ENCODE measurements around the gene PSIP1. TPM values are rescaled to one million over a fixed set of nuclear protein-coding genes. Genes with fewer than 3 reads are reported as not detected.
A peak's percentile ranks its signal among the peaks of the same experiment; 100 is the strongest.

PSIP1 gene
- total RNA-seq, 2 donors from 2014 or later: 226 to 257 TPM

GRCh38 chr9:15552636-15553527 is 42.1 kb upstream of the PSIP1 start, which contains the start of gene CCDC171:
Gene CCDC171, plus strand, starts transcription at chr9:15553043. Its CDS starts 11,046 bp downstream, at chr9:15564089.
- peak within 1 kb of the TSS; percentile 84 for H3K4me3 Mint-ChIP-seq
- H3K36me3 Mint-ChIP-seq (ENCODE audit: low read depth): no peaks in the 10 kb centered on the region
- H3K9ac ChIP-seq (ENCODE audit: extremely low read depth, low read length, poor library complexity, severe bottlenecking): peak within 1 kb of the TSS; percentile 97
- DNase-seq: peak; percentile 98
- H3K36me3 ChIP-seq (ENCODE audit: control insufficient read depth, insufficient read depth, low read length): no peaks in the 10 kb centered on the region
- peaks cover 5% of the 10 kb centered on the region for H3K9me3 Mint-ChIP-seq
- peak within 1 kb of the TSS; percentile 91 for H3K4me3 ChIP-seq (ENCODE audit: low read length)
- TF ChIP-seq, protein P1, sequence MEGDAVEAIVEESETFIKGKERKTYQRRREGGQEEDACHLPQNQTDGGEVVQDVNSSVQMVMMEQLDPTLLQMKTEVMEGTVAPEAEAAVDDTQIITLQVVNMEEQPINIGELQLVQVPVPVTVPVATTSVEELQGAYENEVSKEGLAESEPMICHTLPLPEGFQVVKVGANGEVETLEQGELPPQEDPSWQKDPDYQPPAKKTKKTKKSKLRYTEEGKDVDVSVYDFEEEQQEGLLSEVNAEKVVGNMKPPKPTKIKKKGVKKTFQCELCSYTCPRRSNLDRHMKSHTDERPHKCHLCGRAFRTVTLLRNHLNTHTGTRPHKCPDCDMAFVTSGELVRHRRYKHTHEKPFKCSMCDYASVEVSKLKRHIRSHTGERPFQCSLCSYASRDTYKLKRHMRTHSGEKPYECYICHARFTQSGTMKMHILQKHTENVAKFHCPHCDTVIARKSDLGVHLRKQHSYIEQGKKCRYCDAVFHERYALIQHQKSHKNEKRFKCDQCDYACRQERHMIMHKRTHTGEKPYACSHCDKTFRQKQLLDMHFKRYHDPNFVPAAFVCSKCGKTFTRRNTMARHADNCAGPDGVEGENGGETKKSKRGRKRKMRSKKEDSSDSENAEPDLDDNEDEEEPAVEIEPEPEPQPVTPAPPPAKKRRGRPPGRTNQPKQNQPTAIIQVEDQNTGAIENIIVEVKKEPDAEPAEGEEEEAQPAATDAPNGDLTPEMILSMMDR (conservative IDR thresholded peaks at IDR 0.05): peak; percentile 35
- WGBS, 2 experiments (ENCODE audit: insufficient coverage in 1 of 2, insufficient read length in 1 of 2): 0 to 1% methylated on average over 23 to 65 of the region's 65 CpGs
- H3K27me3 ChIP-seq (ENCODE audit: control insufficient read depth, insufficient read depth, low read length, poor library complexity, severe bottlenecking): no peaks in the 10 kb centered on the region
- H3K4me1 ChIP-seq (ENCODE audit: control insufficient read depth, insufficient read depth, low read length): peaks cover 3% of the 10 kb centered on the region
- peak within 1 kb of the TSS; percentile 99 for H3K27ac ChIP-seq (ENCODE audit: low read depth, low read length)
- peaks cover 19% of the 10 kb centered on the region for H3K4me1 Mint-ChIP-seq
- no peaks in the 10 kb centered on the region for H3K9me3 ChIP-seq (ENCODE audit: control insufficient read depth, low read length)
- peaks cover 8% of the 10 kb centered on the region for H3K27me3 Mint-ChIP-seq (ENCODE audit: insufficient read depth)
- peak within 1 kb of the TSS; percentile 99 for H3K27ac Mint-ChIP-seq

- Histone ChIP-seq H3K27ac (ENCODE audit: low read depth, low read length) (no peak overlapping the region), H3K9me3 (ENCODE audit: control insufficient read depth, low read length) (no peaks in the 10 kb centered on the region), H3K4me3 (ENCODE audit: low read length) (no peak overlapping the region), H3K27me3 (ENCODE audit: control insufficient read depth, insufficient read depth, low read length, poor library complexity, severe bottlenecking) (no peaks in the 10 kb centered on the region), H3K4me1 (ENCODE audit: control insufficient read depth, insufficient read depth, low read length) (peaks cover 3% of the 10 kb centered on the region), H3K36me3 (ENCODE audit: control insufficient read depth, insufficient read depth, low read length) (no peaks in the 10 kb centered on the region), H3K9ac (ENCODE audit: extremely low read depth, low read length, poor library complexity, severe bottlenecking) (no peak overlapping the region)
- no peak overlapping the region for H3K4me3 Mint-ChIP-seq
- WGBS, 2 experiments (ENCODE audit: insufficient coverage in 1 of 2, insufficient read length in 1 of 2): 94 to 100% methylated on average over 1 to 2 of the region's 2 CpGs
- no peaks in the 10 kb centered on the region for H3K27me3 Mint-ChIP-seq (ENCODE audit: insufficient read depth)
- H3K4me1 Mint-ChIP-seq: peaks cover 16% of the 10 kb centered on the region
- TF ChIP-seq, protein P1 (conservative IDR thresholded peaks at IDR 0.05): no peak
- DNase-seq: no peak
- H3K9me3 Mint-ChIP-seq: no peaks in the 10 kb centered on the region
- no peaks in the 10 kb centered on the region for H3K36me3 Mint-ChIP-seq (ENCODE audit: low read depth)
- no peak overlapping the region for H3K27ac Mint-ChIP-seq
These were observed 38.8 kb upstream of the PSIP1 start for GRCh38 chr9:15549611-15550010.

- Mint-ChIP-seq H3K27me3 (ENCODE audit: insufficient read depth) (no peaks in the 10 kb centered on the region), H3K27ac (peak overlapping the region; percentile 30), H3K4me1 (no peaks in the 10 kb centered on the region), H3K36me3 (ENCODE audit: low read depth) (no peaks in the 10 kb centered on the region), H3K9me3 (no peaks in the 10 kb centered on the region), H3K4me3 (no peak overlapping the region)
- Histone ChIP-seq H3K27me3 (ENCODE audit: control insufficient read depth, insufficient read depth, low read length, poor library complexity, severe bottlenecking) (no peaks in the 10 kb centered on the region), H3K9ac (ENCODE audit: extremely low read depth, low read length, poor library complexity, severe bottlenecking) (no peak overlapping the region), H3K4me3 (ENCODE audit: low read length) (no peak overlapping the region), H3K4me1 (ENCODE audit: control insufficient read depth, insufficient read depth, low read length) (no peaks in the 10 kb centered on the region), H3K36me3 (ENCODE audit: control insufficient read depth, insufficient read depth, low read length) (no peaks in the 10 kb centered on the region), H3K9me3 (ENCODE audit: control insufficient read depth, low read length) (no peaks in the 10 kb centered on the region), H3K27ac (ENCODE audit: low read depth, low read length) (no peak overlapping the region)
- DNase-seq: no peak
- 92 to 95% methylated on average over 3 to 4 of the region's 4 CpGs for WGBS, 2 experiments (ENCODE audit: insufficient coverage in 1 of 2, insufficient read length in 1 of 2)
- TF ChIP-seq, protein P1 (conservative IDR thresholded peaks at IDR 0.05): no peak
These were observed 32.5 kb upstream of the PSIP1 start for GRCh38 chr9:15543047-15543813.
